GM12878 (cell line): ENCODE measurements around the gene RAB15. TPM values are rescaled to one million over a fixed set of nuclear protein-coding genes. Genes with fewer than 3 reads are reported as not detected.

ENCODE experiments used
- ATAC-seq: fragments of 200-7000 bp; cut with Tn5 transposase; 3 replicates; pipeline ENCODE4 v1.9.1; 2020; ENCODE audit warnings: mild to moderate bottlenecking, moderate library complexity
- BruUV-seq: library from RNA; stranded (reverse); fragments of 400-500 nt; replicated peaks from 2 replicates; lab custom pipeline; 2021; lab: Mats Ljungman, UMichigan
- CTCF ChIA-PET: fragments of 300-600 bp; sonication (Branson Sonifier 250); formaldehyde crosslinking; extraction: SDS; loops from one replicate; lab custom pipeline; 2021; ENCODE audit warnings: inconsistent platforms; lab: Yijun Ruan, JAX
- POLR2A ChIA-PET: fragments of 350-600 bp; formaldehyde crosslinking; extraction: SDS; loops from one replicate; lab custom pipeline; 2021; ENCODE audit warnings: inconsistent platforms; lab: Charles Lee
- RAD21 ChIA-PET: fragments of 300-600 bp; sonication (Branson Sonifier 250); formaldehyde crosslinking; loops from one replicate; lab custom pipeline; 2023; ENCODE audit warnings: antibody characterized with exemption; ENCODE audit not compliant: unreplicated experiment; lab: Charles Lee
- SMC1A ChIA-PET: fragments of 300-600 bp; sonication (Branson Sonifier 250); formaldehyde crosslinking; loops from one replicate; lab custom pipeline; 2023; ENCODE audit not compliant: unreplicated experiment, uncharacterized antibody; lab: Charles Lee
- DNase-seq: peaks from one replicate; pipeline ENCODE4 v3.0.0-alpha.2; 2011; ENCODE audit warnings: low read depth, low spot score
- FAIRE-seq: peaks from 3 replicates; lab custom pipeline; 2011; peaks lifted over from hg19 to GRCh38; lab: Jason Lieb, UNC
- H2AFZ ChIP-seq: 2 replicates; pipeline ENCODE4 v1.6.0; 2011; ENCODE audit warnings: low read depth, low read length, control low read depth; ENCODE audit not compliant: control insufficient read depth
- H3K27ac ChIP-seq: 2 replicates; pipeline ENCODE4 v1.5.1; 2011; ENCODE audit warnings: control low read depth; ENCODE audit not compliant: control insufficient read depth, insufficient read depth
- H3K27me3 ChIP-seq, 2 experiments: replicated peaks in 1 of 2; 2 replicates each; pipeline versions ENCODE4 v1.6.0 to v1.6.1; 2011; ENCODE audit warnings: low read length in 1 of 2; ENCODE audit not compliant: control insufficient read depth in 2 of 2, insufficient read depth in 2 of 2
- H3K36me3 ChIP-seq, 2 experiments: 2 replicates each; pipeline ENCODE4 v1.5.1; 2011; ENCODE audit warnings: low read length in 1 of 2; ENCODE audit not compliant: control insufficient read depth in 2 of 2, insufficient read depth in 2 of 2
- H3K4me1 ChIP-seq: 2 replicates; pipeline ENCODE4 v1.6.1; 2011; ENCODE audit warnings: mild to moderate bottlenecking, low read length, moderate library complexity, mixed read lengths; ENCODE audit not compliant: control insufficient read depth, insufficient read depth
- H3K4me2 ChIP-seq: 2 replicates; pipeline ENCODE4 v1.6.0; 2011; ENCODE audit warnings: control low read depth; ENCODE audit not compliant: control insufficient read depth, insufficient read depth
- H3K4me3 ChIP-seq: fragments of 200-600 bp; sonication (generic); 2 replicates; pipeline ENCODE4 v1.5.1; 2016
- H3K79me2 ChIP-seq: 2 replicates; pipeline ENCODE4 v1.6.0; 2011; ENCODE audit warnings: low read length; ENCODE audit not compliant: control insufficient read depth, insufficient read depth
- H3K9ac ChIP-seq: 2 replicates; pipeline ENCODE4 v1.8.0; 2011; ENCODE audit warnings: low read length, control low read depth, mixed read lengths; ENCODE audit not compliant: control insufficient read depth, insufficient read depth
- H3K9me3 ChIP-seq: replicated peaks from 3 replicates; pipeline ENCODE4 v1.5.1; 2011; ENCODE audit warnings: mild to moderate bottlenecking, low read length; ENCODE audit not compliant: control insufficient read depth, insufficient read depth
- H4K20me1 ChIP-seq: 2 replicates; pipeline ENCODE4 v1.6.0; 2011; ENCODE audit not compliant: control insufficient read depth, insufficient read depth
- BCL11A ChIP-seq: IDR thresholded peaks from 2 replicates; pipeline ENCODE4 v1.6.1; 2011; ENCODE audit warnings: low read depth, low read length
- CBX5 ChIP-seq: sonication (generic); IDR thresholded peaks from 2 replicates; pipeline ENCODE4 v1.6.1; 2016; ENCODE audit warnings: low read depth, moderate library complexity, mild to moderate bottlenecking, inconsistent platforms
- CREB1 ChIP-seq: IDR thresholded peaks from 2 replicates; pipeline ENCODE4 v1.6.1; 2012; ENCODE audit warnings: low read depth, mild to moderate bottlenecking, inconsistent platforms
- NFXL1 ChIP-seq: fragments of 450-650 bp; IDR thresholded peaks from 2 replicates; pipeline ENCODE4 v1.6.1; 2017; ENCODE audit warnings: antibody characterized with exemption, mild to moderate bottlenecking, borderline replicate concordance
- POLR2A ChIP-seq: IDR thresholded peaks from 2 replicates; pipeline ENCODE4 v1.6.1; 2011; ENCODE audit warnings: low read depth, mild to moderate bottlenecking, low read length
- SREBF1 ChIP-seq: IDR thresholded peaks from 2 replicates; pipeline ENCODE4 v1.6.1; 2012; ENCODE audit warnings: mild to moderate bottlenecking, low read length
- SUZ12 ChIP-seq: fragments of 200-600 bp; sonication (generic); IDR thresholded peaks from one replicate; pipeline ENCODE4 v1.6.1; 2018; ENCODE audit warnings: antibody characterized with exemption, mild to moderate bottlenecking; ENCODE audit not compliant: unreplicated experiment
- USF1 ChIP-seq: IDR thresholded peaks from 2 replicates; pipeline ENCODE4 v1.6.1; 2011; ENCODE audit warnings: borderline replicate concordance, low read depth, mild to moderate bottlenecking, moderate library complexity, mixed read lengths, low read length; ENCODE audit not compliant: insufficient read depth; ENCODE audit errors: extremely low read length
- ZBTB33 ChIP-seq: fragments of 450-650 bp; IDR thresholded peaks from 2 replicates; pipeline ENCODE4 v1.6.1; 2017; ENCODE audit warnings: mild to moderate bottlenecking
- ZNF687 ChIP-seq: fragments of 450-650 bp; IDR thresholded peaks from 2 replicates; pipeline ENCODE4 v1.6.1; 2017; ENCODE audit warnings: mild to moderate bottlenecking, moderate library complexity
- WGBS: methylation state at CpG from one replicate; pipeline ENCODE4 v1.1.6; 2016; ENCODE audit warnings: low lambda C conversion rate; ENCODE audit not compliant: insufficient replicate concordance, insufficient coverage; ENCODE audit errors: missing lambda C conversion rate; 5-methylcytosine and 5-hydroxymethylcytosine counted together
- in situ Hi-C: fragments of 300-500 bp; cut with MboI; formaldehyde crosslinking; loops from 9 replicates; pipeline ENCODE4 v1.14.3; 2018; ENCODE audit warnings: mixed read lengths
- intact Hi-C: fragments of 100-400 bp; cut with micrococcal nuclease; formaldehyde crosslinking; loops from one replicate; pipeline ENCODE4 v1.14.2; 2022; ENCODE audit not compliant: unreplicated experiment
- polyA plus RNA-seq, 11 experiments: library from polyadenylated mRNA; depleted of rRNA in 4 of 11; unstranded in 6 of 11; stranded (reverse) in 5 of 11; fragments of >200 nt; fragmentation: Nextera tagmentation in 4 of 11; fragmentation: Illumina TruSeq in 1 of 11; extraction: Ambion mirVana in 4 of 11; extraction: Trizol in 1 of 11; gene quantifications; 1 replicate in 1 of 11; 2 replicates in 10 of 11; pipeline versions ENCODE4 v1.2.1 to v1.2.3, GENCODE V29; 2011 to 2016; ENCODE audit warnings: inconsistent platforms in 2 of 11, missing spikeins in 2 of 11, low read depth in 1 of 11
- total RNA-seq, 4 experiments: library from RNA; depleted of rRNA in 3 of 4; stranded (reverse); fragments of >200 nt in 3 of 4; fragmentation: Illumina TruSeq in 1 of 4; extraction: Trizol in 1 of 4; gene quantifications; 2 replicates each; pipeline versions ENCODE4 v1.2.1 to v1.2.3, GENCODE V29; 2013 to 2021

The RAB15 gene
- total and polyA plus RNA-seq, 10 of the 15 experiments (the other 5 are each of a cell fraction or from before 2014, with no cell fraction given), result 0.32 to 3.9 (median 2.1) TPM

- WGBS, result 51% methylated on average over 6 of the region's 6 CpGs
- ChIA-PET RAD21 (interaction anchor here (1.6 to 1.9 kb wide), 2 partner anchors 17 to 75 kb away, joined by 3 to 6 read pairs; no protein-coding TSS in a partner anchor), POLR2A (interaction anchor here (0.6 to 1.1 kb wide), 3 partner anchors 10 to 125 kb away, joined by 3 read pairs; no protein-coding TSS in a partner anchor), SMC1A (interaction anchor here (0.6 to 6.6 kb wide), 4 partner anchors 10 to 17 kb away, joined by 3 to 55 read pairs (median 4); partner anchors contain the start of gene FNTB), CTCF (interaction anchor here (0.6 to 8.5 kb wide), 5 partner anchors 8 to 33 kb away, joined by 3 to 67 read pairs (median 6); partner anchors contain the start of gene FNTB)
- intact Hi-C loops, result no loop called here
- in situ Hi-C loops, result no loop called here
- Histone ChIP-seq H3K4me3 (peak overlapping the region; percentile 19; the same call in 1 of the 2 replicates), H3K4me2 (peak overlapping the region; percentile 19), H3K36me3 (peaks cover 5 to 13% of the 10 kb centered on the region in 2 experiments; a peak in 3 of 4 replicates), H3K27me3 (no peaks in the 10 kb centered on the region), H3K4me1 (peaks cover 34% of the 10 kb centered on the region), H3K9ac (peak overlapping the region; percentile 0; the same call in 1 of the 2 replicates), H4K20me1 (no peaks in the 10 kb centered on the region), H3K27ac (peak overlapping the region; percentile 59), H3K9me3 (no peaks in the 10 kb centered on the region), H2AFZ (peak overlapping the region; percentile 59), H3K79me2 (peaks cover 39% of the 10 kb centered on the region)
- TF ChIP-seq SUZ12 (no peak), USF1 (no peak), NFXL1 (no peak), SREBF1 (no peak), ZNF687 (no peak), CBX5 (no peak), BCL11A (no peak), ZBTB33 (no peak), CREB1 (no peak), POLR2A (no peak)
- FAIRE-seq (no peak), DNase-seq (no peak), ATAC-seq (peak; percentile 38)
- no TSS peak for BruUV-seq
Observed at GRCh38 chr14:65002586-65003210, 30.6 kb upstream of the RAB15 start.
